Erythroblast (primary cell): ENCODE results near the gene TOP2B.

ENCODE experiments used
- GATA1 ChIP-seq: IDR thresholded peaks from 2 replicates; pipeline ENCODE4 v1.6.1; 2011; ENCODE audit warnings: low read depth, mild to moderate bottlenecking, control low read depth, low read length, moderate library complexity
- POLR2A ChIP-seq: IDR thresholded peaks from 2 replicates; pipeline ENCODE4 v1.6.1; 2011; ENCODE audit warnings: mild to moderate bottlenecking, low read length

- TF ChIP-seq POLR2A, result no peak
- no peak for TF ChIP-seq GATA1
Observed at GRCh38 chr3:25547943-25548674, 116.6 kb downstream of the TOP2B start.
